SH-SY5Y (cell line): ENCODE results near the gene YBX1.

Experiments
- GATA2 ChIP-seq: IDR thresholded peaks from 2 replicates; pipeline ENCODE4 v1.6.1; 2011; ENCODE audit warnings: mild to moderate bottlenecking, low read depth, low read length
- GATA3 ChIP-seq: IDR thresholded peaks from 2 replicates; pipeline ENCODE4 v1.6.1; 2011; ENCODE audit warnings: low read depth, mild to moderate bottlenecking, low read length, moderate library complexity

Gene YBX1

GRCh38 chr1:42720868-42721267, 38.6 kb downstream of the YBX1 start:
- TF ChIP-seq GATA2 = no peak
- TF ChIP-seq GATA3 = no peak

- TF ChIP-seq GATA2 (no peak), GATA3 (no peak)
Observed at GRCh38 chr1:42721926-42722325, 39.7 kb downstream of the YBX1 start.

GRCh38 chr1:42723511-42723910, 41.3 kb downstream of the YBX1 start:
- TF ChIP-seq GATA2 (no peak), GATA3 (no peak)

- TF ChIP-seq GATA3 = no peak
- TF ChIP-seq GATA2 = no peak
Observed at GRCh38 chr1:42730002-42730401, 47.8 kb downstream of the YBX1 start.

GRCh38 chr1:42730988-42731387, 48.8 kb downstream of the YBX1 start:
- TF ChIP-seq GATA2 (no peak), GATA3 (no peak)

GRCh38 chr1:42731585-42731984, 49.4 kb downstream of the YBX1 start:
- no peak for TF ChIP-seq GATA2
- no peak for TF ChIP-seq GATA3

GRCh38 chr1:42732126-42732680, 50.0 kb downstream of the YBX1 start:
- TF ChIP-seq GATA2 (no peak), GATA3 (no peak)

GRCh38 chr1:42733415-42734200, 51.4 kb downstream of the YBX1 start:
- TF ChIP-seq GATA2 (no peak), GATA3 (no peak)

DNA sequence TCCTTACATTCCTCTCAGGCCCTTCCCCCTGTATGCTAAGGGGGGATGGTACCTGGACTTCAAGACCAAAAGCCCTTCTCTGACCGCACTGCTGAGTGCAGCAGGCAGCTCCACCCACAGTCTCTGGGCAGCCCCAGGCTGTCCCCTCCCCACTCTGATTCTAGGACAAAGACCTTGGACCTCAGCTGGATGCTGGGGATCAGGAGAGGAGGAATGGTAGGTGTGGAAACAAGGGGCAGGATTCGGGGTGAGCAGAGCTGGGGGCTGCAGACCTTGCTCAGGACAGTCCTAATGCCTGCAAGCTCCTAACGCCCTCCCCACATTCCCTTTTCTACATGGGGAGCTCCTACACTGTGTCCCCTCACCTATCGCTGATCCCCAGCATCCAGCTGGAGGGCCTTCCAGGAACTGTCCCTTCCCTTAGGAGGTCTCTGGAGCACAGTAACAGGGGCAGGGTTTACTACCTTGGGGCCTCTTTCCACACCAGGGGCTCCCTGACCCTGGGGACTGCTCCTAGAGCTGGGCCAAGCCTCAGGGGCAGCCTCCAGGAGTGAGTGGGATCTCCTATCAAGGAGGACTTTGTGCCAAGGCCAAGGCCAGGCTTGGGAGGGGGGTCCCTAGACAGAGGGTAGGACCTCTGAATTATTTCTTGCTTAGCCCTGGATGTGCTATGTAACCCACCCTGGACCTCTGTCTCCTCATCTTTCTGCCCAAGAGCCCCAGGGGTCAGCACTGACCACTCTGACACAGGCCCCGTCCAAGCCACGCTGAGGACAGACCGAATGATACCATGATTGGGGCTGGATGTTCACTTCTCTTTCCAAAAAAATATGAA, 52.2 kb downstream of the YBX1 start:
- TF ChIP-seq GATA2 = no peak
- no peak for TF ChIP-seq GATA3

GRCh38 chr1:42735056-42735455, 52.8 kb downstream of the YBX1 start:
- TF ChIP-seq GATA3 (no peak), GATA2 (no peak)

DNA sequence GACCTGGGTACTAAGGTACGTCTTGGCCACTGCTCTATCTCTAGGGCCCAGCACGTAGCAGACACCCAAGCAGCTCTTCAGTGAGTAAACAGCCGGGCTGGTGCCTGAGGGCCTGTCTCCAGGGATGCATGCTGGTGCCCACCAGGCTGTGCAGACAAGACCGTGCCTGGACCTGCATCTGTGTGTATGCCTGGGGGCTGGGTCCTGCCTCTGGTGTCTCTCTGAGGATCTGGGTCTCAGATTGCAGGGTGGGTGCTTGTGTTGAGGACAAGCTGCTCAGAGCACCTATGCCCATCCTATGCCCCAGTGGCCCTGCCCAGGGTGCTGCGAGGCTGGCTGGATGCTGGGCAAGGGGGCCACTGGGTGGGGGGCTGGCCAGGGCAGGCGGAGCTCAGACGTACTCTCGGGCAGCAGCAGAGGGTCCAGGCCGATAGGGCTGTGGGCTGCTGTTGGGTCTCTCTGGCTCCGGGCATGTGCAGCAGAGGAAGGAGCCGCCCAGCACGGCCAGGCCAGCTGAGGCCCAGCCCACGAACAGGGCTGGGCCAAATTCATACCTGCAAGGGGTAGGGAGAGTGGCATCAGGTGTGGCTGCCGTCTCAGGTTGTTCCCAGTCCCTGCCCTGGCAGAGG, 53.4 kb downstream of the YBX1 start:
- TF ChIP-seq GATA3 (no peak), GATA2 (no peak)

DNA sequence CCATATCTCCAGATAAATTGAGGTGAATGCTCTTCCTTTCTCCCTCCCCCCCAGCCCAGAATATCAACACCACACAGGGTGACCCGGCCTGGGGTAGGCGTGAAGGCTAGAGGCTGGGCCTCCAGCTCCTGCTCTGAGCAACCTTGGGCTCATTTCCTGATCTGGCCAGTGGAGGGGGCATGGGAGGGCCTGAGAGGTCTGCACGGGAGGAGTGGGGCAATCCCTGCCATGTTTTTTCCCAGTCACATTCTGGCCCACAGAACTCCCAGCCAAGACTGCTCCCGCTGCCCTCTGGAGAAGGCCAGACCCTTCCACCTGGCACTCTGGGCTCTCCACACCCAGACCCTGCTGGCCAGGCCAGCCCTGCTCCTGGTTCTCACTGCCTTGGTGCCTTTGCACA, 53.9 kb downstream of the YBX1 start:
- TF ChIP-seq GATA3 (no peak), GATA2 (no peak)

DNA sequence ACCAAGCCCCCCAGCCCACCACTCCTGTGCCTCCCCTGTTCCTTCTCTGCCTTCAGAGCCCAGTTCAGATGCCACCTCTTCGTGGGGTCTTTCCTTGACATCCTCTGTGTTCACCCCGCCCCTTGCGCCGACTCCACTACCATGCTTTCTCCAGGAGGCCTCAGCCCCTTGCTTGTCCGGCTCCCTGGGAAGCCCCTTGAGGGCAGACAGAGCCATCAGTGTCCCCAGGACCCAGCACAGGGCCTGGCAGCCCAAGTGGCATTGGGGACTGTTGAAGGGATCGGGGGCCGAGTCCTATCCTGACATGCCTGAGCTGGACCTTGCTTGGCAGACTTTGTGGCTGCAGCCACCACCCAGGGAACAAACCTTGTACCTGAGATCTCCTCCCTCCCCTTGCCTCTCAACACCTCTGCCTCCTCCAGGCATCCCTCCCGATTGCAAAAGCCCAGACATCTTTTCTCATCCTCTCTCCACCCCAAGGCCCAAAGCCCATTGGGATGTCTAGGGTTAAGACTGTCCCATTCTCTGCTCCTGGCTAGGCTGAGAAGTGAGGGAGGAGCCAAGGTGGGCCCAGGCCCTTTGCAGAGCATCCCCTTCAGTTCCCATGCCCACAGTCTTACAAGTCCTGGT, 54.5 kb downstream of the YBX1 start:
- TF ChIP-seq GATA3 (no peak), GATA2 (no peak)

- no peak for TF ChIP-seq GATA3
- TF ChIP-seq GATA2 = no peak
Observed at GRCh38 chr1:42737257-42737656, 55.0 kb downstream of the YBX1 start.
